Stomach (tissue), 4 donors: ENCODE data around the gene TBC1D5.

ENCODE experiments used
- EP300 ChIP-seq: sonication (generic); formaldehyde crosslinking; IDR thresholded peaks from one replicate; pipeline ENCODE4 v1.6.1; 2017; ENCODE audit warnings: antibody characterized with exemption
- POLR2A ChIP-seq, 4 donors: fragments of 450-650 bp; IDR thresholded peaks; one replicate each; pipeline ENCODE4 v1.6.1; 2016; ENCODE audit warnings: antibody characterized with exemption in 4 of 4, control low read depth in 2 of 4, mild to moderate bottlenecking in 1 of 4, moderate library complexity in 1 of 4
- POLR2AphosphoS5 ChIP-seq, 3 donors: sonication (generic); formaldehyde crosslinking; IDR thresholded peaks; one replicate each; pipeline ENCODE4 v1.6.1; 2016; ENCODE audit warnings: antibody characterized with exemption in 3 of 3
- TF ChIP-seq, protein P1 (sequence below), 7 experiments: fragments of 450-650 bp in 4 of 7; fragments of 200-600 bp in 3 of 7; sonication (generic) in 3 of 7; IDR thresholded peaks; one replicate each; pipeline ENCODE4 v1.5.1; 2016 to 2019; ENCODE audit warnings: antibody characterized with exemption in 7 of 7, control low read depth in 2 of 7, mild to moderate bottlenecking in 1 of 7

DNA sequence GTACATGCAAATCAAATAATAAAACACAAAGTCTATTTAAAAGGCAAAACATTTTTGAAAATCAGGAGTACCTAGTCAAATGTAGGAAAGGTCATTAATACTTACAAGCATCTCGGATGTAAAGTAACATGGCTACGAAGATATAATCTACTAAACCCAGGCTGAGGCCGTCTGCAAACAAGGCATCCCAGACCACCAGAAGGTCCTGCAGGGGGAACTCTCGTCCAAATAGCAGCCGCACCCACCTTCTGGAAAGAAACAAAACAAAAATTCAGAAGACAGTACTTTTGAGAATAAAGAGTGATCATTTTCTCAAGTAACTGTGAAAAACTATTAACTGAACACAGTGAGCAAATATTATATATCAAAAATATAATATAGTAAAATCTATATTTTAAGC lies 434.5 kb downstream of the TBC1D5 start:
- TF ChIP-seq, protein P1, sequence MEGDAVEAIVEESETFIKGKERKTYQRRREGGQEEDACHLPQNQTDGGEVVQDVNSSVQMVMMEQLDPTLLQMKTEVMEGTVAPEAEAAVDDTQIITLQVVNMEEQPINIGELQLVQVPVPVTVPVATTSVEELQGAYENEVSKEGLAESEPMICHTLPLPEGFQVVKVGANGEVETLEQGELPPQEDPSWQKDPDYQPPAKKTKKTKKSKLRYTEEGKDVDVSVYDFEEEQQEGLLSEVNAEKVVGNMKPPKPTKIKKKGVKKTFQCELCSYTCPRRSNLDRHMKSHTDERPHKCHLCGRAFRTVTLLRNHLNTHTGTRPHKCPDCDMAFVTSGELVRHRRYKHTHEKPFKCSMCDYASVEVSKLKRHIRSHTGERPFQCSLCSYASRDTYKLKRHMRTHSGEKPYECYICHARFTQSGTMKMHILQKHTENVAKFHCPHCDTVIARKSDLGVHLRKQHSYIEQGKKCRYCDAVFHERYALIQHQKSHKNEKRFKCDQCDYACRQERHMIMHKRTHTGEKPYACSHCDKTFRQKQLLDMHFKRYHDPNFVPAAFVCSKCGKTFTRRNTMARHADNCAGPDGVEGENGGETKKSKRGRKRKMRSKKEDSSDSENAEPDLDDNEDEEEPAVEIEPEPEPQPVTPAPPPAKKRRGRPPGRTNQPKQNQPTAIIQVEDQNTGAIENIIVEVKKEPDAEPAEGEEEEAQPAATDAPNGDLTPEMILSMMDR (IDR thresholded peaks at IDR 0.05) = no peak
- TF ChIP-seq POLR2A (IDR thresholded peaks at IDR 0.05) (no peak), POLR2AphosphoS5 (IDR thresholded peaks at IDR 0.05) (no peak), EP300 (no peak)
